ENCODE data around the gene BLTP3A.
"Not testable (repeated sequence)": the region's sequence is repeated elsewhere in the genome, so short reads cannot be mapped to it uniquely, and the experiment has no call there.

The BLTP3A gene

GRCh38 chr6:34791701-34792604, at the start of gene BLTP3A:
Gene BLTP3A (plus strand): TSS chr6:34792083. CDS start chr6:34792251, 168 bp downstream.
- peak; percentile 13 for DNase-seq

- no peak for DNase-seq
Measured at GRCh38 chr6:34742094-34742493, 49.8 kb upstream of the BLTP3A start.

- DNase-seq: no peak
Measured at GRCh38 chr6:34743625-34744293, 48.1 kb upstream of the BLTP3A start.

- not testable (repeated sequence) for DNase-seq
Measured at GRCh38 chr6:34744294-34744647, 47.6 kb upstream of the BLTP3A start.

- DNase-seq: peak; percentile 19
Measured at GRCh38 chr6:34745277-34746103, 46.4 kb upstream of the BLTP3A start.

DNA sequence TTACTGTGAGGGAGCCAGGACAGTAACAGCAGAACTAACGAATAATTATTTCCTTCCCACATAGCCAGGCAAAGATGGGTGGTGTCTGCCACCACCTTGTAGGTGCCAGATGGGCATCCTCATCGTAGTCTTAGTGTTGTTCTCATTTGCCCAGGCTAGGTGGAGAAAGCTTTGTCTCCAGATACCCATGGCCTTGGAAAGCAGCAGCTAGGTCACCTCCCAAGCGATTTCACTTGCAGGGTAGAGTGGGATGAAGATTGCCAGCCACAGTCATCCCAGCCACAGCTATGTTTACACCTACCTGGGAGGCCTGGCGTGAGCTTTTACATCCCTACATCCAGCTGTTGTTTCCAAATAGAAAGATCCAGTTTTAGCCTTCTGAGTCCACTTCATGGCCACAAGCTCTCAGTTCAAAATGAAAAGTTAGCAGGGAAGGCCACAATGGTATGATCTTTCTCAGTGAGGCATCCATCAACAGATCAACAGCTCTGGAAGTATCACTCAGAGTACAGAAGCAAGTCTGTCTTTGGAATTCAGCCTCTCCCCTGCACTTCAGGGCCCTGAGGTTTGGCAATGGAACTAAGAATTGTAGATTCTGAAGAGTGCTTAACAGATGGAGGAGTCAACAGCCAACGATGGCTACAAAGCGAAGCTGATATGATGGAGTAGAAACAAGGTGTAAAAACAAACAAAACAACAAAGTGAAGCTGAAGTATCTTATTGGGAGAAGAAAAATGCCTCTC, 45.6 kb upstream of the BLTP3A start:
- no peak for DNase-seq

- DNase-seq: no peak
Measured at GRCh38 chr6:34748757-34749156, 43.1 kb upstream of the BLTP3A start.

- DNase-seq: not testable (repeated sequence)
Measured at GRCh38 chr6:34756513-34756856, 35.4 kb upstream of the BLTP3A start.

- no peak for DNase-seq
Measured at GRCh38 chr6:34757687-34758274, 34.1 kb upstream of the BLTP3A start.

DNA sequence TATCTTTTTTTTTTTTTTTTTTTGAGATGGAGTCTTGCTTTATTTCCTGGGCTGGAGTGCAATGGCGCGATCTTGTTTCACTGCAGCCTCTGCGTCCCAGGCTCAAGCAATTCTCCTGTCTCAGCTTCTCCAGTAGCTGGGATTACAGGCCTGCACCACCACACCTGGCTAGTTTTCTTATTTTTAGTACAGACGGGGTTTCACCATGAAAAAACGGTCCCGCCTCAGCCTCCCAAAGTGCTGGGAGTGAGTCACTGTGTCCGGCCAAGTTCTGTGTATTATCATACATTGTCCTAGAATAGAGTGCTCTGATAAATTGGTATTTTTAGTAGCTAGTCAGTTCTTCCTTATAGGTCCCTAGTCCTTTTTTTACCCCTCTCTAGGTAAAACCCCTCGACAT, 31.8 kb upstream of the BLTP3A start:
- DNase-seq: no peak

- not testable (repeated sequence) for DNase-seq
Measured at GRCh38 chr6:34761681-34762080, 30.2 kb upstream of the BLTP3A start.

GRCh38 chr6:34768148-34768547, 23.7 kb upstream of the BLTP3A start:
- DNase-seq: no peak

GRCh38 chr6:34771727-34772126, 20.2 kb upstream of the BLTP3A start:
- no peak for DNase-seq

- DNase-seq: no peak
Measured at GRCh38 chr6:34772940-34773339, 18.9 kb upstream of the BLTP3A start.

DNA sequence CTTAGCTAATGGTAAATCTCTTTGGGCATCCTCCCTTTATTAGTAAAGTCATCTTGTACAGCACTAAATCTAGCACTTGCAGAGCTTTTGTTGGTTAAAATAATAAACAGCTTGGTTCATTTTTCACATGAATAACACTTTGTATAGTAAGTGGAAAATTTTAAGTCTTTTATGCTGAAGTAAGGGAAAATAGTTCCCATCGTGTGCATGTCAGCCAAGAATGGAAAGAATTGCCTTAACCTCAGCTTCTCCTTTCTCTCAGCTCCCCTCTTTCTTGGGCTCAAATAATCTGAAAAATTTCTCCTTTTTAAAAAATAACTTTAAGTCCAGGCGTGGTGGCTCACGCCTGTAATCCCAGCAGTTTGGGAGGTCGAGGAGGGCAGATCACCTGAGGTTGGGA, 18.0 kb upstream of the BLTP3A start:
- no peak for DNase-seq

DNA sequence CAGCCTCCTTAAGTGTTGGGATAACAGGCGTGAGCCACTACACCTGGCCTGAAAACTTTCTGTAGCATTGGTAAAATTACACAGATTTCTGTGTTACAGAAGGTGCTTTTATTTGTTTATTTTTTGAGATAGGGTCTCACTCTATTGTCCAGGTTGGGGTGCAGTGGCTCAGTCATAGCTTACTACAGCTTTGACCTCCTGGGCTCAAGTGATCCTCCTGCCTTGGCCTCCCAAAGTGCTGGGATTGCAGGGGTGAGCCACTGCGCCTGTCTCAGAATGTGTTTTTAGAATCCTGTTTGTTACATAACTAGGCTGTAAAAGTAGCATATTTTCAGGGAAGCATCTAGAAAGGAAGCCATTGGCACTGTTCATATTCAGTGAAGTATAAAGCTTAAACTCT, 16.9 kb upstream of the BLTP3A start:
- DNase-seq: no peak

DNA sequence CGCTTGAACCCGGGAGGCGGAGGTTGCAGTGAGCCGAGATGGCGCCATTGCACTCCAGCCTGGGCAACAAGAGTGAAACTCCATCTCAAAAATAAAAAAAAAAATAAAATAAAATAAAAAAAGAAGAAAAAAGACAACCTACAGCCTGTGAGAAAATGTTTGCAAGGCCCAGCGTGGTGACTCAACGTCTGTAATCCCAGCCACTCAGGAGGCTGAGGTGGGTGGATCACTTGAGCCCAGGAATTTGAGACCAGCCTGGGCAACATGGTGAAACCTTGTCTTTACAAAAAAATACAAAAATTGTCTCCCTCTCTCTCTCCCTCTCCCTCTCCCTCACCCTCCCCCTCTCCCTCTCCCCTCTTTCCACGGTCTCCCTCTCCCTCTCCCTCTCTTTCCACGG, 6.5 kb upstream of the BLTP3A start:
- DNase-seq: not testable (repeated sequence)

DNA sequence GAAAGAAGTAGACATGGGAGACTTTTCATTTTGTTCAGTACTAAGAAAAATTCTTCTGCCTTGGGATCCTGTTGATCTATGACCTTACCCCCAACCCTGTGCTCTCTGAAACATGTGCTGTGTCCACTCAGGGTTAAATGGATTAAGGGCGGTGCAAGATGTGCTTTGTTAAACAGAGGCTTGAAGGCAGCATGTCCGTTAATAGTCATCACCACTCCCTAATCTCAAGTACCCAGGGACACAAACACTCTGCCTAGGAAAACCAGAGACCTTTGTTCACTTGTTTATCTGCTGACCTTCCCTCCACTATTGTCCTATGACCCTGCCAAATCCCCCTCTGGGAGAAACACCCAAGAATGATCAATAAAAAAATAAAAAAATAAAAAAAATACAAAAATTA, 4.7 kb upstream of the BLTP3A start:
- not testable (repeated sequence) for DNase-seq

DNA sequence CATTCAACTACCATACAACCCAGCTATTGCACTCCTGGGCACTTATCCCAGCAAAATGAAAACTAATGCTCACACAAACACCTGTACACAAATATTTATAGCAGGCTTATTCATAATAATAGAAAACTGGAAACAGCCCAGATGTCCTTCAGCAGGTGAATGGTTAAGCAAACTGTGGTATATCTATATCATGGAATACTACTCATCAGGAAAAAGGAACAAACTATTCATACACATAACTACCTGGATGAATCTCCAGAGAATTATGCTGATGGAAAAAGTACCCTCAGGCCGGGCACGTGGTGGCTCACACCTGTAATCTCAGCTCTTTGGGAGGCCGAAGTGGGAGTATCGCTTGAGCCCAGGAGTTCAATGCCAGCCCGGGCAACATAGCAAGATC, 3.8 kb upstream of the BLTP3A start:
- no peak for DNase-seq

GRCh38 chr6:34791164-34791700, 651 bp upstream of the BLTP3A start:
- DNase-seq: no peak

GRCh38 chr6:34792605-34793500, 970 bp downstream of the BLTP3A start:
- DNase-seq: no peak
